Stimulated activated CD8-positive, alpha-beta memory T cell treated with anti-CD3 and anti-CD28 coated beads, Interleukin-2, amount 100 ng/mL, for 1 hour (primary cell): ENCODE measurements around the gene RANBP1.
"Not testable (repeated sequence)": the region's sequence is repeated elsewhere in the genome, so short reads cannot be mapped to it uniquely, and the experiment has no call there.

Experiments
- DNase-seq, 2 donors: peaks; one replicate each; pipeline ENCODE4 v3.0.0-alpha.2; 2020; ENCODE audit warnings: low read depth in 2 of 2

The RANBP1 gene

GRCh38 chr22:20150381-20151275, 34.7 kb downstream of the RANBP1 start, which contains the start of gene CCDC188:
Gene CCDC188, minus strand, starts transcription at chr22:20151055. Its CDS starts 69 bp downstream, at chr22:20150986.
- DNase-seq: no peak

DNA sequence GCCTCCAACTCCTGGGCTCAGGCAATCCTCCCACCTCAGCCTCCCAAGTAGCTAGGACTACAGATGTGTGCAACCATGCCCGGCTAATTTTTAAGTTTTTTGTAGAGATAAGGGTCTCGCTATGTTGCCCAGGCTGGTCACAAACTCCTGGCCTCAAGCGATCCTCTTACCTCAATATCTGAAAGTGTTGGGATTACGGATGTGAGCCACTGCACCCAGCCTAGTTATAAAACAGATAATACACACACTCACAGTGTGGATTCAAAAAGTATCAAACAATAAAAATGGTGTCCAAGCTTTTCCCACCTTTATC, 35.3 kb downstream of the RANBP1 start:
- no peak for DNase-seq

DNA sequence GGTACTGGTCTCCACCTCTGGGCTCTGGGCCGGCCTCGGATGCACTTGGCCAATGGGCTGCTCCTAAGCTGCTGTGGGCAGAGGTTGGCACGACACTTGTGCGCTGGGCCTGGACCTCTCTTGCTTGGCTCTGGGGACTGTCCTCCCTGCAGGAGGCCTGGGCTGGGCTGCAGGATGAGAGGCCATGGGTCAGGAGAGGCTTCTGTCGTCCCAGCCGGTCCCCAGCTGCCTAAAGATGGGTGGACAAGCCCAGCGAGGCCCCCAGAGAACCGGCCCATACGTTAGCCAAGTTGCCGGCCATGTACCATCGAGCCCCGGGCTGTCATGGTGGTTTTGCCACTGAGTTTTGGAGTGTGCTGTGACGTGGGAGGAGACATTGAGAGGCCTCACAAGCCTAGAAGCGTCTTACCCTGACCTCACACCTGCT, 36.6 kb downstream of the RANBP1 start:
- DNase-seq: no peak

- no peak for DNase-seq
Observed at GRCh38 chr22:20153945-20154344, 38.0 kb downstream of the RANBP1 start.

- DNase-seq: no peak
Observed at GRCh38 chr22:20154602-20155187, 38.8 kb downstream of the RANBP1 start.

- no peak for DNase-seq
Observed at GRCh38 chr22:20155330-20156041, 39.6 kb downstream of the RANBP1 start.

- no peak for DNase-seq
Observed at GRCh38 chr22:20156042-20156389, 40.1 kb downstream of the RANBP1 start.

- peak; percentile 80 to 81 for DNase-seq
Observed at GRCh38 chr22:20156611-20157429, 40.9 kb downstream of the RANBP1 start.

- DNase-seq: no peak
Observed at GRCh38 chr22:20157430-20158183, 41.7 kb downstream of the RANBP1 start.

DNA sequence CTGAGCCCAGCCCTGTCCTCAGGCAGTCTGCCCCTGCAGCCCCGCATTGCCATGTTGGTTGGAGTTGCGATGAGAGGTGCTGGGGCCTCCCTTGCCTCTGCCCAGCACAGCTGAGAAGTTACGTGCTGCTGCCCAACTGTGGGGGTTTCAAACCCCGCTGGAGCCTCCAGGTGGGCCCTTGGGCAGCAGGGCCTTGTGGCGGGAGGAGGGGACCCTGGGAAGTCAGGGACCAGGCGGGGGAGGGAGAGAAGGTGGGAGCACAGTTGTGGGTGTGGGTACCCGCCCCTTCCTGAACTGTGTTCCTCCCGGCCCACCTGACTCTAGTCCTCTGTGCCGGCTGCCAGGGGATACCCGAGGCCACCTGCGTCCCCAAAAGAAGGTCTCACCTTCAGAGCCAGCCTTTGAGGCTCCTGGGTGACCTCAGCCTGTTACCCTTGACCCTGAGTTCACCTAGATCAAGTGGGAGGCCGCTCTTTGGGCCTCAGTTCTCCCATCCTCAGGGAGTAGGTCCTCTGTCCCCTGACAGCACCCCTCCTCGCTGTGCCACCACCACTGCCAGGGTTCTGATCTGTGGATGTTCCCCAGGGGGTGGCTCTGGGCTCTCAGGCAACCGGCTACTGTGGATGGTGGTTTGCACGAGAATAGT, 42.6 kb downstream of the RANBP1 start:
- no peak for DNase-seq

- DNase-seq: no peak
Observed at GRCh38 chr22:20159076-20159475, 43.2 kb downstream of the RANBP1 start.

GRCh38 chr22:20159531-20159930, 43.6 kb downstream of the RANBP1 start:
- DNase-seq: not testable (repeated sequence)

- no peak for DNase-seq
Observed at GRCh38 chr22:20160041-20160440, 44.1 kb downstream of the RANBP1 start.

DNA sequence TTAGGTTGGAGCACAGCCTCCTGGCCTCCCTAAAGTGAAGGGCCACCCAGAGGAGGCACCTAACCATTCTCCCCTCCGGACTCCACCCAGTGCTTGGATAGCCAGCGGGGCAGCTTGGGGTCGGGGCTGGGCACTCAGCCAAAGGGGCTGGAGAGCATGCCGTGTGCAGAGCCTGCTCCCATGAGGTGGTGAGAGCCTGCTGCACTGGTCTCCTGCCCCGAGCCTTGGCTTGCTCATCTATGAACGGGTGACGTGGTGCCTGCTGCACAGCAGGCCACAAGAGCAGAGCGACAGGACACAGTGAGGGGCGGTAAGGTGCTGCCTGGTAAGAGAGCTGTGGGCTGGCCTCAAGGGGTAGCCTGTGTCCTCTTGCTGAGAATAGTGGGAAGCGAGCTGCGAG, 49.0 kb downstream of the RANBP1 start:
- DNase-seq: no peak

GRCh38 chr22:20165421-20165820, 49.5 kb downstream of the RANBP1 start:
- no peak for DNase-seq

GRCh38 chr22:20165913-20166312, 50.0 kb downstream of the RANBP1 start:
- DNase-seq: no peak

DNA sequence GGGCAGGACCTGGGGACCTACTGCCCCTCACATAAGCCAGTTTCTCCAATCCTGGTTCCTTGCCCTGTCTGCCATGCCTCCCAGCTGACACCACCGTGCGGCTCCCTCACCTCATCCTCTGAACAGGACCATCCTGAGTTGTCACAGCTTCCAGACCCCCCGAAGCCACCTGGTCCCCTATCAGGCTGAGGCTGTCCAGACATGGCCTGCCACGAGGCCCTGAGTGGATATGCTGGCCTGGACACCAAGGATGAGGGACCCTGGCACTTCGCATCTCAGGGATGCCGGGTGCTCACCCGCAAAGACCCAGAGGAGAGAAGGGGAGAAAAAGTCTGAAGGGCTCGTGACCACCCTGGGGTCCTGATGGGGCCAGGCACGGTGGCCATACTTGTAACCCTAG, 50.8 kb downstream of the RANBP1 start:
- no peak for DNase-seq

DNA sequence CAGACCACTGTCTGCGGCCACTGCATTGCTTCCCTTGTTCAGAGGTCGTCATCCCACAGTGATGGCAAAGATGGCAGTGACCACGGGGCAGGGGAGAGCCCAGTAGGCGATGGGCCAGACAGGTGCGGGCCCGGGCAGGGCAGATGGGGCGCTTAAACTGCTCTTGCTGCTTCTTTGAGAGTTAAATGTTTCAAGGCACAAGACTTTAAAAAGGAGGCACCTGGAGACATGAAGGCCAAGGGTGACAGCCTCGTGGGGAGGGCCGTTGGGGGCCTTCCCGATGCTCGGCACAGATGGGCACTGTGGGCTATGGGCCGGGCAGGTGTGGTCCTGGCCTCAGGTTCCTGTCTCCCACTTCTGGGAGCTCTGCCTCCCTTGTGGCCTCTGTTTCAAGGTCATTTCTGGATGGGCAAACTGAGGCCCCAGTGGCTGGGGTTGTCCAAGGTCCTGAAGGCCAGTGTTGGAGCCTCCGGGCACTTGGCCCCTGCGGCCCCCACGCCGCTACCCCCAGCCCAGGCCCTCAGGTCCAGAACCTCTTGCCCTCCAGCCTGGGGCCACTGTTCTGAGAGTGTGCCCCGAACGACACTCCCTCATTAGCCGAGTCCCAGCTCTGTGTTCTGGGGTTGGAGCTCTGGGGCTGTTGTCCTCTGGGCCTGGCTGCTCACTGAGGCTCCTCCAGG, 51.9 kb downstream of the RANBP1 start:
- no peak for DNase-seq

- DNase-seq: no peak
Observed at GRCh38 chr22:20169253-20169822, 53.4 kb downstream of the RANBP1 start.

- no peak for DNase-seq
Observed at GRCh38 chr22:20170170-20170569, 54.3 kb downstream of the RANBP1 start.
